Testis (tissue), 2 donors: ENCODE measurements around the gene LDB1.

Experiments
- CTCF ChIP-seq, 3 experiments: fragments of 450-650 bp in 2 of 3; fragments of 200-600 bp in 1 of 3; sonication (generic) in 1 of 3; IDR thresholded peaks; one replicate each; pipeline ENCODE4 v1.5.1; 2016 to 2019; ENCODE audit warnings: antibody characterized with exemption in 3 of 3, mild to moderate bottlenecking in 2 of 3, moderate library complexity in 1 of 3
- POLR2A ChIP-seq: fragments of 450-650 bp; IDR thresholded peaks from one replicate; pipeline ENCODE4 v1.6.1; 2017; ENCODE audit warnings: antibody characterized with exemption, mild to moderate bottlenecking, moderate library complexity

GRCh38 chr10:102122450-102122849 lies 2.3 kb upstream of the LDB1 start:
- TF ChIP-seq POLR2A (no peak), CTCF (IDR thresholded peaks at IDR 0.05) (no peak)
